NOMO-1 treated with dmso at 0.1 percent for 144 hours (cell line): ENCODE data around the gene MYO1H.
"Not testable (repeated sequence)": the region's sequence is repeated elsewhere in the genome, so short reads cannot be mapped to it uniquely, and the experiment has no call there.

ENCODE experiments used
- DNase-seq: peaks from one replicate; lab custom pipeline; 2025; ENCODE audit not compliant: unreplicated experiment; lab: John Stamatoyannopoulos, UW

MYO1H gene

DNA sequence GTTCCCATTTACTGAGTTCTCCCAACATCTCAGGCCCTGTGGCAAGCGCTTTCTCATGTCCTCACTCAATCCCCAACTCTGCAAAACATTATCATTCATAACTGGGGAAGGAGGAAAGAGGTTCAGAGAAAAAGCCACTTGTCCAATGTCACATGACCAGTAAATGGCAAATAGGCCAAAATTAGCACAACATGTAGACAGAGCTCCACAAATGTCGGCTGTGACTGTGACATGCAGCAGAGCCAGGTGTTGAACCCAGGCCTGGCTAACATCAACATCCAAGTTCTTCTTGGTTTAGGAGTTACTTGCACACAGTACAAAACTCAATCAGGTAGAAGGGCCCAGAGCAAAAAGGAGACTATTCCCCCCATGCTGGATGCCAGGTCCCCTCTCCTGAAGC lies 118.6 kb downstream of the MYO1H start:
- no peak for DNase-seq

- DNase-seq, result no peak
Observed at GRCh38 chr12:109466821-109467220, 119.1 kb downstream of the MYO1H start.

GRCh38 chr12:109467978-109468676 lies 120.4 kb downstream of the MYO1H start:
- no peak for DNase-seq

DNA sequence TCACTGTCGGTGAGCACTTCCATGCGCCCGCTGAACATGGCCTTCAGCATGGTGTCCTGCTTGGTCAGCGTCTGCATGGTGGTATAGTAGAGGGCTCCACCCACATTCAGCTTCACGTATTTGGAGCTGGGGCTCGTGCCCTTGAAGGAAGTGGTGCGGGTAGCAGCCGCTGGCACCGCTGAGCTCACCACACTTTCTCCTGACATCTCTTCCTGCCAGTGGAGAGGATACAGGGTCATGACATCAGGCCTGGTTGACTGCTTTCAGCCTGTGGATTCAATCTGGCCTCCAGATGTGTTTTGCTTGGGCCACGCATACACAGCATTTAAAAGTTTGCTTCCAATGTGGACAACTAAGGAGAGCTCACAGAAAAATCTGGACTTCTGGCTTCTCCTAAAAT lies 121.8 kb downstream of the MYO1H start:
- no peak for DNase-seq

DNA sequence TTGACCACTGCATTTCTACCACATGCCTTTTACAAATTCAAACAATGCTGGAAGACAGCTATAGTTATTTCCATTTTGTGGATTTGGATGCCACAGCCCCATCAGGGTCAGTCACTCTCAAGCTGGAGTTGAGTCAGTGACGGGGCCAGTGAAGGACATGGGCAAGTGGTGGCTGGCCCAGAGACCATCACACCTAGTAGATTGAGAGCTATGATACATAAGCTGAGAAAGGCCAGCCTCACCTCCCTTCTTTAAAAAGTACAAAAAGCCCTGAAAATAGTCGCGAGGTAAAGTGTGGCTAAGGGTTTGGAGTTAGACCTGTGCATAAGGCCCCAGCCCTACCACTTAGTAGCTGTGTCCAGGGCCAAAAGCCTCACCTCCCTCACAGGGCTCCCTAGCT lies 125.3 kb downstream of the MYO1H start:
- DNase-seq, result no peak

- not testable (repeated sequence) for DNase-seq
Observed at GRCh38 chr12:109473526-109474270, 126.0 kb downstream of the MYO1H start.

GRCh38 chr12:109475121-109475520 lies 127.4 kb downstream of the MYO1H start:
- no peak for DNase-seq

DNA sequence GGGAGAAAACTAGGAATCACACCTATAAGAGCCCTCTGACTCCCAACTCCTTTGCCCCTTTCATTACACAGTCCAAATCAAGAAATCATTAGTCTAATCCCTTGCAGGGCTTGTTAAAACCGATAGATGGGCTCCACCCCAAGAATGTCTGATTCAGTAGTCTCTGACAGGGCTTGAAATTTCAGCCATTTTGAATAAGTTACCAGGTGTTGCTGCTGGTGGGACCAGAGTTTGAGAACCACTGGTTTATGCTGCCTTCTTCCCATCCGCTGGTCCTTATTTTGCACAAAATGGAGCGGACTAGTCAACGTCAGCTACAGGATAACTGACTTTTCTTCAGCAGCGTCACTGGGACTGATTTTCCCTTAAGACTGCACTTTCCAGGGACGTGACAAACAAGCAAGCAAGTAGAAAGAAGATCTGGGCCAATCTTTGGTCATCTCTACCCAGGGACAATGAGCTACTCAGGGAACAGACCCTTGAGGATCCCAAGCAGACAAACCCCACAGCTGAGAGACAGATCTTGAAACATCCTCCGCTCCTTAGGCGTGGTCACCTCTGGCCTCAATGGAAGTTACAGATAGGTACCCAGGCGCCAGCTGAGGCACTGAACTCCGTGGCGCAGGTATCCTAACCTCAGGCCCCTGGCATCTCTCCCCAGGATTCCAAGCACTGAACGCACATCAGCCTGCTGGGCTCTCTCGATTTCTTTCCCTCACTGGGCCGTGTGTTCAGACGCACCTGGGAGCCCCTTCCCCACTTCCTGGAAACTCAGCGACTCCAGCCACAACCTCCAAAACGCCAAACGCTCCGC lies 128.5 kb downstream of the MYO1H start:
- DNase-seq, result no peak

DNA sequence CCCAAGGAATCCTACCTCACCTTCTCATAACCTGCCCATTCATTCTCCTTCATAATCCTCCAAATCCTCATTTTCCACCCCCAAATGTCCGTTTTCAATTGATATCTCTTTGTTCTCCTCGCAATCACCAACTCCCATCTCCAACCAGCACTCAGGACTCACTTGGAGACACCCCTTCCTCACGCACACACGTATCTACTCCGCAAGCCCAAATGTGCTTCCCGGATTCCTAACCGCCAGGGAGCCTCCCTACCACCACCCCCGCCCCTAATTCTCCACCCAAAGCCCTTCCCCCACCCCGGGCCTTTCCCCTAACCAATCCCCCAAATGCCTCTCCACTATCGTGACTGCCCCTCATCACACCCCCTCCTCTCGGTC lies 129.1 kb downstream of the MYO1H start:
- DNase-seq, result no peak

- peak; percentile 66 for DNase-seq
Observed at GRCh38 chr12:109477185-109477962, 129.7 kb downstream of the MYO1H start, which contains the start of the genes KCTD10 and UBE3B. Gene KCTD10, minus strand, starts transcription at chr12:109477300. Its CDS starts 38 bp downstream, at chr12:109477262. Gene UBE3B, plus strand, starts transcription at chr12:109477634. Its CDS starts 5,918 bp downstream, at chr12:109483552.

GRCh38 chr12:109477963-109478315 lies 130.2 kb downstream of the MYO1H start:
- DNase-seq, result no peak

- no peak for DNase-seq
Observed at GRCh38 chr12:109479761-109480160, 132.1 kb downstream of the MYO1H start.

DNA sequence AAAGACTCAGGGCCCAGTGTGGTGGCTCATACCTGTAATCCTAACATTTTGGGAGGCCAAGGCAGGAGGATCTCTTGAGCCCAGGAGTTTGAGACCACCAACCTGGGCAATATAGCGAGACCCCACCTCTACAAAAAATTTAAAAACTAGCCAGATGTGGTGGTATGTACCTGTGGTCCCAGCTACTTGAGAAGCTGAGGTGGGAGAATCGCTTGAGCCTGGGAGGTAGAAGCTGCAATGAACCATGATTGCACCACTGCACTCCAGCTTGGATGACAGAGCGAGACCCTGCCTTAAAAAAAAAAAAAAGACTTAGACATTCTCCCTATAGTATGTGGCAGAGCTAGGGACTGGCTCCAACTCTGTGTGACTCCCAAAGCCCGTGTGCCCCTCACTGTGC lies 132.7 kb downstream of the MYO1H start:
- no peak for DNase-seq

- no peak for DNase-seq
Observed at GRCh38 chr12:109481863-109482262, 134.2 kb downstream of the MYO1H start.

DNA sequence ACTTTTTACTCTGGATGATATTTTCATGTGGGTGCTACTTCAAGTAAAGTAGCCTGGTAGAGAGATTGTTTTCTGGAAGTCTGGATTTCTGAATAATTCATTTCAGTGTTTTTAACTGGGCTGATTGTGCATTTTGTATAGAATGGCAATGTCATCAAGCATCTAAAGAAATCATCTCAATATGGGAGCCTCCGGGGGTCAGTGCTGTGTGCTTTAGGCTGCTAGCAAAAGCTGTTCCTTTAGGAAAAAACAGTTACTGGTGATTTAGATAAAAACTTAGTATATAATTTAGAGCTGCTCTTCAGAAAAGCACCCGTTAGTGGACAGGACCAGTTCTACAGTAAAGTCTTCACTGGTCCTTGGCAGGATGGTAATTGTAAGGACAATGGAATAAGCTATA lies 134.8 kb downstream of the MYO1H start:
- no peak for DNase-seq

- DNase-seq, result no peak
Observed at GRCh38 chr12:109482894-109483293, 135.2 kb downstream of the MYO1H start.

- DNase-seq, result no peak
Observed at GRCh38 chr12:109483346-109483745, 135.6 kb downstream of the MYO1H start.

DNA sequence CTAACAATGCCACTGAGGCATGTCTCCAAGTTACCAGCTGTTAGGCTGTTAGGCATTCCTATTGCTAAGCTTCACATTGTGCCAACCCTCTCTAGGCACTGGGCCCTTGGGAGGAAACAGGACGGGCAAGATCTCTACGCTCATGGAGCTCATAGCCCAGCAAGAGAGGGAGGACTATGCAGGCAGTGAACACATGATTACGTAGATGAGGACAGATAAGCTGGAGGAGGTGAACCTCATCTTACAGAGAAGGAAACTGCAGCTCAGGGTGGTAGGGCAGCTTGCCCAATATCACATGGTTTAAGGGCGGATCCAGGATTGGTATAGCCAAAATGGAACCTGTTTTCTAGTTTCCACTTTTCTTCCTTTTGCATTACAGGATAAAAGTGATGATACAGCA lies 137.5 kb downstream of the MYO1H start:
- DNase-seq, result no peak

DNA sequence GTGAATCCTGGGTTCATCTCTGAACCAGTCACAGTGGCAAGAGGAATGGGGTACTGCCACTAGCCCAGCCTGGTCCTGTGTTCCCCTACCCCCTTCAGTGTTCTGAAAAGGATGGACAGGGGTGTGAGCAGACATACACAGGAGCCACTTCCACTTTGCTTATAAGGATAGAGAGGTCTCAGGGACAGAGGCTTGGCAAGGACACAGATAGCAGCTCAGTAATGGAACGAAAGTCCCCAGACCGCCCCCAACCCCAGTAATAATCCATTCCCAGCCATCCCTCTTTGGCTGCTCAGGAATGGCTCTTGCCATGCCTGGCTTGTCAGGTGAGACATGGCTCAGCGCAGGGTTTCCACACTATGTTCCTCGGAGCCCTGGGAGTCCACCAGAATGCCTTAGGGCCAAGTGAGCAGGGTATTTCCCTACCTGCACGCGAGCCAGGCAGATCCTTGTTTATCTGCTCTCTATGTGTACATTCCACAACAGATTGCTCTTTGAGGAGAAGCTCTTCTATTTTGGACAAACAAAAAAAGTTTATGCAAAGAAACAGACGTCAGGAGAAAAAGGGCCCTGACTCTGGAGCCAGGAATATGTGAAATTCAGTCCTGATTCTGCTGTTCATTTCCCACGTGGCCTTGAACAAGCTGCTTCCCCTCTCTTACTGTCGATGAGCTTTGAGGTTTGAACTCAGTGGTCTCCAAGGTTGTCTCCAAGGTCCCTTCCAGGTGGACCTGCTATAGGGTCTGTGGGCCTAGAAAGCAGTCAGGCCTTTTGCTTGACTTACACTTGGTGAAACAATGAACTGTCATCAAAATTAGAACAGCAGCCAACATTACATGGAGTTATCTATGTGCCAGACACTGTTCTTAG lies 139.7 kb downstream of the MYO1H start:
- DNase-seq, result no peak

- no peak for DNase-seq
Observed at GRCh38 chr12:109488051-109488665, 140.5 kb downstream of the MYO1H start.
